NCI-H748 (cell line): ENCODE measurements around the gene SEC11A.
A peak's percentile ranks its signal among the peaks of the same experiment; 100 is the strongest.
"Not testable (repeated sequence)": the region's sequence is repeated elsewhere in the genome, so short reads cannot be mapped to it uniquely, and the experiment has no call there.

Experiments used
- DNase-seq: peaks from one replicate; lab custom pipeline; 2025; ENCODE audit not compliant: unreplicated experiment; lab: John Stamatoyannopoulos, UW

Gene SEC11A

DNA sequence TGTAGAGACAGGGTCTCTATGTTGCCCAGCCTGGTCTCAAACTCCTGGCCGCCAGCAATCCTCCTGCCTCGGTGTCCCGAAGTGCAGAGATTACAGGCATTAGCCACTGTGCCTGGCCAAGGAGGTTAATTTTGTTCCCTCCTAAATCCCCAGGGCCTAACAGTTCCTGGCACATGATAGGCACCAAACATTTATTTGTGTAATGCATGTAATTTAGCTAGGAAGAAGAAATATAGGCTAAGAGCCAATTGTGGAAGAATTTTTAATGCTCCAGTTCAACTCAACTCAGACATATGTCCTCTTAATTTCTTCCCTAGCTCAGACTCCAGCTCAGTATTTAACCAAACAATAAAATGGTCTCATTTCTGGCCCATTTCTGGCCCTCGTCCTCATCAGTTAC is 24.8 kb upstream of the SEC11A start:
- no peak for DNase-seq

DNA sequence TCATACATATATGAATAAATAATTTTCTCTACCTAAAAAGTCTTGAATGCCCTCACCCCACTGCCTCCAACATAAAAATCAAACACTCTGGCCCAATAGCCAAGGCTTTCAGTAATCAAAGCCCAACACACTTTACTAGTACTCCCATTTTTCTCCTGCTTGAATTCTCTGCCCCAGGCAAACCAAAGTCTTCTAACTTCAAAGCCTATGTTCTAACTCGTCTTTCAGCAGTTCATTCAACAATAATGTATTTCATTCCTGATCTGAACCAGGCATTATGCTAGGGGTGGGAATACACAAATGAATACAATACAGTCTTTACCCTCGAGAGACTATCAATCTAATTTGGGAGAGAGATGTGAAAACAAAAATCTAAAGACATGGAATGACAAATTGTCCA is 21.1 kb upstream of the SEC11A start:
- no peak for DNase-seq

DNA sequence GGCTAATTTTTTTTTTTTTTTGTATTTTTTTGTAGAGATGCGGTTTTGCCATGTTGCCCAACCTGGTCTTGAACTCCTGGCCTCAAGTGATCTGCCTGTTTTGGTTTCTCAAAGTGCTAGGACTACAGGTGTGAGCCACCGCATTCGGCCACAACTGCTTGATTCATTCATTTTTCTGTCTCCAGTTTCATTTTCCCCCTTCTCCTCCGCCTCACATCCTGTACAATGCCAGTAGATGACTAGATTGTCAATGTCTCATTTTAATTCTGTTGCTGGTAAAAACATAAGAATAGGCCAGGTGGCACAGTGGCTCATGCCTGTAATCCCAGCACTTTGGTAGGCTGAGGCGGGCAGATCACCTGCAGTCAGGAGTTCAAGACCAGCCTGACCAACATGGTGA is 20.4 kb upstream of the SEC11A start:
- no peak for DNase-seq

DNA sequence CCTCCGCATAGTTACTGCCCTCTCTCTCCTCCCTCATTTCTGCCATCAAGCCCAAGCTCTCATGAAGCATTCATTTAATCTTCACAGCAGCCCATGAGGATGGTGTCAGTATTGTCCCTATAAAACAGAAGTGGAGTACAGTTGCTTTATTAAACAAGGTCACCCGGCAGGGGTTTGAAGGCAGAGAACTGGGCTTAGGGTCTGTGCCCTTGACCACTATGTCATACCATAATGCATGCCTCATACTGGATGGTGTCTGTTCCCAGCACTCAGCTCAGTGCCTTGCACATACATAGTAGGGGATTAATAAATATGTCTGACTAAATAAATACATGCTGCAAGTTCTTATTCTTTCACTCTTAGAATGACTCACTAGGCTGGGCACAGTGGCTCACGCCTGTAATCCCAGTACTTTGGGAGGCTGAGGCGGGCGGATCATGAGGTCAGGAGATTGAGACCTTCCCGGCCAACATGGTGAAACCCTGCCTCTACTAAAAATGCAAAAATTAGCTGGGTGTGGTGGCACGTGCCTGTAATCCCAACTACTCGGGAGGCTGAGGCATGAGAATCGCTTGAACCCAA is 19.6 kb upstream of the SEC11A start:
- not testable (repeated sequence) for DNase-seq

DNA sequence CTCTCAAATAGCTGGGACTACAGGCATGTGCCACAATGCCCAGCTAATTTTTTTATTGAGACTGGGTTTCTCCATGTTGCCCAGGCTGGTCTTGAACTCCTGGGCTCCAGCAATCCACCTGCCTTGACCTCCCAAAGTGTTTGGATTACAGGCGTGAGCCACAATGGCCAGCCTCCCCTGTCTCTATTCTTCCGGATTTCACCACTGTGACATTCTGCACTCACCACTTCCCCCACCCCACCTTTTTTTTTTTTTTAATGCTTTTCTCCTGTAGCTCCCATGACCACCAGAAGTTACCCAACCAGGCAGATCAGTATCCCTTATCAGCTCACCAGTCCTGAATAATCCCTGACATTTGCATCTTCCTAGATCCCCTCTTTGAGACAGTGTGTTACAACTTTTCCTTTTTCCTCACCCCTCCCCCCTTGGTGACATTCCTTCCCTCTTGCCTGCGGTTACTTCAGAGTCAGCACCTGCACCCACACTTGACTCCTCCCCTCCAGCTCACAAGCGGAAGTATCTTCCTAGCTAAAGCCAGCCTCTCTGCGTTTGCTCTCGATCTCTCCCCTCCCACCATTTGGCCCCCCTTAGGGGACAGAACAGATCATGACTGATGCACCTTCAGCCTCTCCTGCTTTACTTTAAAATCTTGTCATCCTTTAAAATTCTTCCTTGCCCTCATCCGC is 19.0 kb upstream of the SEC11A start:
- peak; percentile 21 for DNase-seq

DNA sequence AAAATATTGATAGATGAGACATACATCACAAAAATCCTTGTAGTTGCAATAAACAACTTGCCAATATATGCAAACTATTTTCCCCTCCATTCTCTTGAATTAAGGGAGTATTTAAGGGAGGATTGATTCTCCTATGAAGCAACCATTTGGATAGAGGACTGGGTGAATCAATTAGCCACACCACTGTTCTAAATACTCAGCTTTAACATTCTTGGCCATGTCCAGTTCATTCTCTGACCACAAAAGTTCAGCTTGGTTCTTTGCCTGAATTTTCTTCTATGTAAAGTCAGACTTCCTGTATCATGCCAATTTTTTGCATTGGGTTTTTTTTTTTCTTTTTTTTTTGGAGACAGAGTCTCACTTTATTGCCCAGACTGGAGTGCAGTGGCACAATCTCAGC is 15.8 kb upstream of the SEC11A start:
- no peak for DNase-seq

DNA sequence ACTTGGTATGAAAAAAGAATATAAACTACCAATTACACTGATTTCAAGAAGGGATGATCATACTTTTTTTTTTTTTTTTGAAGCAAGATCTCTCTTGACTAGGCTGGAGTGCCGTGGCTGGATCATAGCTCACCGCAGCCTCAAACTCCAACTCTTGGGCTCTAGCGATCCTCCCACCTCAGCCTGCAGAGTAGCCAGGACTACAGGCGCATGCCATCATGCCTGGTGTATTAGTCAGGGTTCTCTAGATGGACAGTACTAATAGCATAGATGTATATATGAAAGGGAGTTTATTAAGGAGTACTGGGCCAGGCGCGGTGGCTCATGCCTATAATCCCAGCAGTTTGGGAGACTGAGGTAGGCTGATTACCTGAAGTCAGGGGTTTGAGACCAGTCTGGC is 11.5 kb upstream of the SEC11A start:
- DNase-seq, result no peak

DNA sequence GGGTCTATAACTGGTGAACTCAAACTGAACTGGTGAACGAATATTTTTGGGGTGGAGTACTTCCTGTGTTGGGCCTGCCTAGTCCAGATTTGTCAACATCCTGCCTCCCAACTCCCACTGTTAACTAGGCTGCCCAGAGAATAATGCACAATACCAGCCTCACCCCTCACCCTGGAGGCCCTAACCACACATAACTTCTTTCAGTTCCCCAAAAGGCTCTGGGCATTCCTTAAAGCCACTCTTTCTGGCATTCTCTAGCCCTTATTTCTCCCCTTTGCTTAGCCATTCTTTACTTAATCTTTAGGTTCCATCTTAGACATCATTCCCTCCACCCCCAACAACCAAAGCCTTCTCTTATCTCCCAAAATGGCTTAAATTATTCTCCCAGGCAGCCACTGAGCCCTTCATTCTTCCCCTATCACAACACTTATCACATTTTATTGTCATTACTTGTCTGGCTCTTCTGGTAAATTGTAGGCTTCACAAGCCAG is 9.1 kb upstream of the SEC11A start:
- no peak for DNase-seq

DNA sequence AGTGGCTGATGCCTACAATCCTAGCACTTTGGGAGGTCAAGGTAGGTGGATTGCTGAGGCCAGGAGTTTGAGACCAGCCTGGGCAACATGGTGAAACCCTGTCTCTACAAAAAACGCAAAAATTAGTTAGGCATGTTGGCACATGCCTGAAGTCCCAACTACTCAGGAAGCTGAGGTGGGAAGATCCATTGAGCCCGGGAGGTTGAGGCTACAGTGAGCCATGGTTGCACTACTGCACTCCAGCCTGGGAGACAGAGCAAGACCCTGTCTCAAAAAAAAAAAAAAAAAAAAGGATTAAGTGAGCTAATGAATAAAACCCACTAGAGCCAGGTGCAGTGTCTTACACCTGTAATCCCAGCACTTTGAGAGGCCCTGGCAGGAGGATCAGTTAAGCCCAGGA is 6.7 kb upstream of the SEC11A start:
- DNase-seq, result no peak

DNA sequence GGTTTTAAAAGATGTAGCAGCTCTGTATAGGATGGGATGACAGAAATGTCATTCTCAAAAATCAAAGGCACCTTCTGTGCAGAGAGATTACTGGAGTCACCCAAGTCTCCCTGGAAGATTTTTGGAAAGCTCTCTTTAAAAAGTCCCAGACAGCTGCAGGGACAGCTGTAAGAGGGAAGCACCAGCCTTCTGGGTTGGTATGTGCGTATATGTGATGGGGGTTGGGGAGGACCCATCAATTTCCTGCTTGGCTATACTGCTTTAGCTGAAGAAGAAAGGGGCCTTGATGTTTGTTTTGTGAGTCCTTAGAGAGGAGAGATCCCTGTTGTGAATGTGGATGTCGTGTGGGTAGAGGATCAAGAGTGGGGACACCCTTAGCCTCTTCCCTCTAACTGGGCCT is 5.4 kb upstream of the SEC11A start:
- no peak for DNase-seq

DNA sequence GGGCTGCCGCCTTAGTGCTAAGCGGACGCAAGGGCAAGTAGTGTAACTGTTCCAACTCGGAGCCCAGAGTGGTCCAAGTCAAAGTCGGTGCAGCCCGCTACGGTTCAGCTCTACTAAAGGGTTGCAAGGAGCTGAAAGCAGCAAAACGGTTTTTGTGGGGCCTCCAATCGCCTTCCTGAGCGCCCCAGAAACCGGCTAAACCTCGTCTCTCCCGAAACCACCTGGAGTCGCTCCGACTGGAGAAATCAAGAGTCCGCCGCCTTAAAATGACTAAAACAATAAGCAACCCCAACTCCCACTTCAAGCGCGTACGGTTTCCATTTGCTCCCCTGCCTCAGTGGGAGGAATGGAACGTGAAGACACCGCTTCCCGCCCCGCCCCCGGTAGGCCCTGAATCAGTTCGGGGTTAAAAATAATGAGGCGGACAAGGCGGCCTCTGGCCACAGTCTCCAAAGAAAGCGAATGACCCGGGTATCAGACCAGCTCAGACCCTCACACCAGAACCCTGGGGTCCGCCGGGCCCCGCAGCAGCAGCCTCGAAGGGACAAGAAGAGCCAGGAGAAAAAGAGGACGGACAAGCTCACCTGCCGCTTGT is 401 bp downstream of the SEC11A start:
- DNase-seq, result peak; percentile 53

DNA sequence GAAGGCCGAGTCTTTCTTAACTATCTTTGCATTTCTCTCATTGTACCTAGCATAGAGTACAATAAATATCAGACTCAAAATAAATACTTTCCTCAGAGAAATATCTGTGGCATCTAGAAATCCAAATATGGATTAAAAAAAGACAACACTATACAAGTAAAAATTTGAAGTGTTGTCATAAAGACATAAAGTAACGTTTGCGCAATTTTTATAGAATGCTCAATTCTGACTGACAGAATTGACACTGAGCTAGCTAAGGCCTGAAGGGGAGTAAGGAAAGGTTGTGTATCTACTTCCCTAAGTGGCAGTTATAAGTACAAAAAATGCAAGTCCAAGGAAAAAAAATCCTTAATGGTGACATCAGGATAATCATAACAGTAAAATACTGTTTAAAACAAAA is 1.1 kb downstream of the SEC11A start:
- no peak for DNase-seq

DNA sequence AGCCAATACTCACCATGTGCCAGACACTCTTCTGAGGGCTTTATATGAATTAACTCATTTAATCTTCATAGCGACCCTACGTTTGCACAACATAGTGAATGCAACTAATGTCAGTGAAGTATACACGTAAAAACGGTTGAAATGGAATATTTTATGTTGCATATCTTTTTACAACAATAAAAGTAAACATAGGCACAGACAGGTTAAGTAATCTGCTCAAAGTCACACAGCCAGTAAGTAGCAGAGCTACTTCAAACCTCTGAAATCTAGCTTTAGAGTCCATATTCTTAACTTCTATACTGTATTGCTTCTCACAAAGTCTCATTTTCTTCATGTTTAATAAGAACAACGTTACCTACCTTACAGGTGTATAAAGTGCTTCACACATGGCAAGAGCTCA is 1.6 kb downstream of the SEC11A start:
- DNase-seq, result no peak

DNA sequence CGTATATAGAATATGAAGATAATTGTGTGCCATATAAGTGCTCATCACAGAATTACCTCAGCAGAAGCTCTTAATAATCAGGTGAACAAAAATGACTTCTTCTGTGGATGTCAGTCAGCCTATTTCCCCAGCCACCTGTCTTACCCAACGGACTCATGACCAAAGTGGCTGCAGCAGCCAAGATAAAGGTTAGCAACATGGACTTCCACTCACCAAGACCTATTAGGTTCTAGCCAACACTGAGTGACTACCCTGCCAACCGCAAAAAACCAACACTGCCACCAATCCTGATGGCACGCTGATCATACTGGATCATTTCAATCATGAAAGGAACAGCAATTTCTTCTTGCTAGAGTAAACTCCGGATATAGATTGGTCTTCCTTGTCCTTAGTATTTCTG is 12.1 kb downstream of the SEC11A start:
- DNase-seq, result no peak

DNA sequence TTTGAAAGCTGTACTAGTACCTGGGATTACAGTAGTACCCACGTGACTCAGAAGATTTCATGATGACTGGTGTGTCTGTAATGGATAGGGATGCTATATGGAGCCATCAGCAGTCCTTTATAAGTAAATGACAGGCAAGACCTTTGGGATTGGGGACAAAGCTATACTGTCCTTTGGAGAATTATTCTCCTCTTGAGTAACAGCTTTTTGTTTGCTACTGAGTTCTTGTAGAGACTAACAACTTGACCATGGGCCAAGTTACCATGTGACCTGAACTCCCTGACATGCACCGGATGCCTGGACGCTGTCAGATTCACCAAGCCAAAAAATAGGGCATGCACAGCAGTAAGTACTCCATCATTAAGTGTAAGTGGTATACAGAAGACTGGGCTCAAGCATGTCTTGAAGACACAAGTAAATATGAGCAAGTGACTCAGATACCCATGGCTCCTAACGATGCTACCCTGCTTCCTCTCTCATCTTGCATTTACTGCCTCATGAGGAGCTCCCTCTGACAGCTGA is 12.9 kb downstream of the SEC11A start:
- DNase-seq, result no peak

DNA sequence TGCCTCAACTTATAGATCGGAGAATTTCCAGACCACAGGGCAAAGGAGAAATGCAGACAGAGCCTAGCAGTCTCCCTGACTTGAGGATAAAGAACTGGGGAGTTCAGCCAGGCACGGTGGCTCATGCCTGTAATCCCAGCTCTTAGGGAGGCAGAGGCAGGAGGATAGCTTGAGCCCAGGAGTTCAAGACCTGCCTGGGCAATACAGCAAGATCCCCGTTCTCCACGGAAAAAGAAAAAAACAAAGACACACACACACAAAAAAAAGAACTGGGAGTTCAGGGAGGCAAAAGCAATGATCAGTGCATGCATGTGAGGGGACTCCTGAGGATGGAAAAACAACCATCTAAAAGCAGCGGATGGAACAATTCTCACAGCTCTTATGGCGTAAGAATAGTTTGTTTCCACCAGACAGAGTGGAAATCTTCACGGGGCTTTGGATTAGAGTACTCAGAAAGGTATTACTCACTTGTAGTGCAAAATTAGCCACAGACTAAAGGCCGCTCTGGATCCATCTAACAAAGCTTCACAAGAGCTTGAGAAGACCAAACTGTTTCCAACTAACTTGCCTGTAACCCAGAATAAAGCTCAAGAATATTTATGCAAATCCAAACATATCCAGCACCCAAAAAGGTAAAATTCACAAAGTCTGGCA is 16.3 kb downstream of the SEC11A start:
- no peak for DNase-seq

DNA sequence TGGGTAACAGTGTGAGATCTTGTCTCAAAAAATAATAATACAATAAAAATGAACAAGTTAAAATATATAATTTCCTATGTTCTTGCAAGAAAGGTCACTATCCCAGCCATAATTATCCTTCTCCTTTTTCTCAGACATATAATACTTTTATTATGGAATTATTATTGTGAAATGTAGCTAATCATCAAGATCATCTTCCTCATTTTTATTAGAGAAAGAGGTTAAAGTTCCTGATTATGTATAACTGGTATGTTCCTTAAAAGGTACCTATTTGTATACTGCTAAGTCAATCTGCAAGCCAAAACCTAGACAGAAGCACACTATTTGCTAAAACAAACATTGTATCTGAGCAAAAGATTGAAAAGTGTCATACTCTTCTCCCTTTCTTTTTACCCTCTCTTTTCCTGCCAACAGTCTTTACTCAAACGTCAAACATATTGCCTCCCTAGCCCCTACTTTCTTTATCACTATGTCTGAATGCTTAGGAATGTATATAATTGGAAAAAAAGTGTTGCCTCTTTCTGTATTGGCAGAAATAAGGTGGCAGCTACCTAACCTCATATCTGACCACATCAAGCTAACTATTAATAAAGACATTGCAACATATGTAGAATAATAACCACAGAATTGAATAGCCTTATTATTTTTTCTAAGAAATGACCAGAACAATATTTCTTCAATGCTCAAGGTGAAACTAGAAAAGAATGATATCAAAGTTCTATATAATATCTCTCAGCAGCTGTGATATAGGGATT is 18.5 kb downstream of the SEC11A start:
- no peak for DNase-seq

DNA sequence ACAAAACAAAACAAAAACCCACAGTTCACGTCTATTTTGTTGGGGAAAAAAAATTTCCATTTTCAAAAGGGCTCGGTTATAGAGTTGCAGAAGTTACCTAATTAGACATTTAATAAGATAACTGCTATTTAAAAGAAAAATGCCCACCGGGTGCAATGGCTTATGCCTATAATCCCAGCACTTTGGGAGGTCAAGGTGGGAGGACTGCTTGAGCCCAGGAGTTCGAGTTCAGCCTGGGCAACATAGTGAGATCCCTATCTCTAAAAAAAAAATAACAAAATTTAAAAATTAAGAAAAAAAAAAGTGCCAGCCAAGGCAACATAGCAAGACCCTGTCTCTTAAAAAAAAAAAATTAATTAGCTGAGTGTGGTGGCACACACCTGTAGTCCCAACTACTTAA is 19.2 kb downstream of the SEC11A start:
- DNase-seq, result no peak

DNA sequence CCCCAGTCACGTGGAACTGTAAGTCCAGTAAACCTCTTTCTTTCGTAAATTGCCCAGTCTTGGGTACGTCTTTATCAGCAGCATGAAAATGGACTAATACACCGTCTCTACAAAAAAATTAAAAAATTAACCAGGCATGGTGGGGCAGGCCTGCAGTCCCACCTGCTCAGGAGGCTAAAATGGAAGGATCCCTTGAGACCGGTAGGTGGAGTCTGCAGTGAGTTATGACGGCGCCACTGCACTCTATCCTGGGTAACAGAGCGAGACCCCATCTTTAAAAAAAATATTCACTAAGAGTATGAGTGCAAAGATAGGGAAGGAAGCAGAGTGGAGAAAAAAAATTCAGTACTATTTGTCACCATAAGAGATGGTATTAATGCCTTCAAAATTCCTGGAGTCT is 25.6 kb downstream of the SEC11A start:
- no peak for DNase-seq

DNA sequence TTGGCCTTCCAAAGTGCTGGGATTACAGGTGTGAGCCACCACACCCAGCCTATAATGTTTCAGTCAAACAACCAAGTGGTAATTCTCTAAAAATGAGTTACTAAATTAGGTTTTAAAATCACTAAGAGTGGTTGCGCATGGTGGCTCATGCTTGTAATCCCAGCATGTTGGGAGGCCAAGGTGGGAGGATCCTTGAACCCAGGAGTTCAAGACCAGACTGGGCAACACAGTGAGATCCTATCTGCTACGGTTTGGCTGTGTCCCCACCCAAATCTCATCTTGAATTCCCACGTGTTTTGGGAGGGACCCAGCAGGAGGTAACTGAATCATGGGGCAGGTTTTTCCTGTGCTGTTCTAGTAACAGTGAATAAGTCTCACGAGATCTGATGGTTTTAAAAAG is 26.1 kb downstream of the SEC11A start:
- no peak for DNase-seq

DNA sequence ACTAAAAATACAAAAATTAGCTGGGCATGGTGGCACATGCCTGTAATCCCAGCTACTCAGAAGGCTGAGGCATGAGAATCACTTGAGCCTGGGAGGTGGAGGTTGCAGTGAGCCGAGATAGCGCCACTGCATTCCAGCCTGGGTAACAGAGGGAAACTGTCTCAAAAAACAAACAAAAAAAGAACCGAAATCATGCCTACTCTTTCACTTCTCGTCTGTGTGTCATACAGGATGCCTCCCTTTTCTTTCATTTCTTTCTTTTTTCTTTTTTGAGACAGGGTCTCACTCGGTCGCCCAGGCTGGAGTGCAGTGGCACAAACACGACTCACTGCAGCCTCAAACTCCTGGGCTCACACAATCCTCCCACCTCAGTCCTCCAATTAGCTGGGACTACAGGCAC is 29.5 kb downstream of the SEC11A start:
- DNase-seq, result not testable (repeated sequence)
